ENCODE data around the gene MOSMO.

- no peak for TF ChIP-seq CTCF (conservative IDR thresholded peaks at IDR 0.05)
- no peak for TF ChIP-seq EZH2 (IDR thresholded peaks at IDR 0.05; ENCODE audit: low read depth)
Observed at GRCh38 chr16:22013486-22013885, 5.6 kb downstream of the MOSMO start.

All from PC-9 (cell line).